HG02623 (cell line): ENCODE results near the gene UTP14C.
"Not testable (repeated sequence)": the region's sequence is repeated elsewhere in the genome, so short reads cannot be mapped to it uniquely, and the experiment has no call there.

Experiments used
- ATAC-seq: cut with Tn5 transposase; IDR thresholded peaks from one replicate; pipeline ENCODE4 v1.9.1; 2021; ENCODE audit warnings: moderate library complexity; ENCODE audit not compliant: unreplicated experiment

The UTP14C gene

DNA sequence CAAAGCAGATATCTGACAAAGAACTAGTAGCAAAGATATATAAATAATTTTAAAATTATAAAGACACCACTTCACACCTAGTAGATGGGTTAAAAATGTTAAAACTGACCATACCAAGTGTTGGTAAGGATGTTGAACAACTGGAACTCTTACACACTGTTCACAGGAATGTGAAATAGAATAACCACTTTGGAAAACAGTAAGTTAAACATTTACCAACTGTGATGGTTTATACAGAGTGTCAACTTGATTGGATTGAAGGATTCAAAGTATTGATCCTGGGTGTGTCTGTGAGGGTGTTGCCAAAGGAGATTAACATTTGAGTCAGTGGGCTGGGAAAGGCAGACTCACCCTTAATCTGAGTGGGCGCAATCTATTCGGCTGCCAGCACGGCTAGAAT, 19.2 kb downstream of the UTP14C start:
- ATAC-seq: no peak

DNA sequence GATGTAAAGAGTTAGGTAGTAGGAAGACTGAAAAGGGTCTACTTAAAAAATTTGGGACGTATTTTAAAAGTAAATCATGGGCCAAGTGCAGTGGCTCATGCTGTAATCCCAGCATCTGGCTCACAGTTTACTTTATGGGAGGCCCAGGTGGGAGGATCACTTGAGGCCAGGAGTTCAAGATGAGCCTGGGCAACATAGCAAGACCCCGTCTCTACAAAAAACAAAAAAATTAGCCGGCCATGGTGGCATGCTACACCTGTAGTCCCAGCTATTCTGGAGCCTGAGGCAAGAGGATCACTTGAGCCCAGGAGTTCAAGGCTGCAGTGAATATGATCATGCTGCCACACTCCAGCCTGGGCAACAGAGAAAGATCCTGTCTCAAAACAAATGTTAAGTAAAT, 23.0 kb downstream of the UTP14C start:
- ATAC-seq: no peak

GRCh38 chr13:52048516-52048915, 24.0 kb downstream of the UTP14C start:
- ATAC-seq: no peak

- ATAC-seq: no peak
These were observed 26.9 kb downstream of the UTP14C start for GRCh38 chr13:52051400-52051799.

GRCh38 chr13:52053460-52053859, 29.0 kb downstream of the UTP14C start:
- ATAC-seq: no peak

GRCh38 chr13:52061064-52061463, 36.6 kb downstream of the UTP14C start:
- ATAC-seq: not testable (repeated sequence)

DNA sequence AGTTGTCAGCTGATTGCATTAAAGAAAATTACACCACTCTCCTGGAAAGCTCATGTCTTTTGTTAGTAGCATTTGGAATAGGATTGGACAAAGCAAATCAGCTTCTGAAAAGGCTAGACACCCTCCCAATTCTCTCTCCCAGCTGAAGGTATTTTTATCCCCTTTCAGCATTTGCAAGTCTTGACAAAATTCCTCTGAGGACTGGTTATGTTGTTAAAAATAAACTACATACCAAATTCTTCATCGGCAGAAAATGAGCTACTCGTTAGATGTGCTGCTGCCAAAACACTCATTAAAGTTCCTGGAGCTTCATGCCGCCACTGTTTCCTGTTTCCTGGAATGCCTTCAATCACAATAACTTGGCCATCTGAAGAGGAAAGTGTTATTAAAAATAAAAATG, 37.1 kb downstream of the UTP14C start:
- ATAC-seq: no peak

DNA sequence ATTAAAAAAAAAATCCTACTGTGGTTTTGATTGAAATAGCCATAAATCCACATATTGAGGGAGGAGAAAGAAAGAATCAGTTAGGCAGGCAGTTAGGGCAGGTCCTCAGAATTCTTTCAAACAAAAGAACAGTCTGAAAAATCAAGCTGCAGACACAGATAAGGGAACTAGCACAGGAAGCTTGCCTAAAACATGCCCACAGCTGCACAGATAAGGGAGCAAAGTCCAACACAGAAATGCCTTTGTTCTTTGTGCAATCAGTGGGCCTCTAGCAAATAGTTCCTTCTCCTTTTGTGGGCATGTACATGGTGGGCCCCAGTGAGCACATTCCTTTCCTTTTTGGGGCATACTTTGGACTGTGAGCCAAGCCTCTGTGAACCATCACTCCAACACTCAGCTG, 42.7 kb downstream of the UTP14C start:
- ATAC-seq: no peak

- ATAC-seq: no peak
These were observed 46.5 kb downstream of the UTP14C start for GRCh38 chr13:52070929-52071523.
